Thoracic aorta (tissue), 2 donors: Measurements from ENCODE around the gene ZNF648. TPM values are rescaled to one million over a fixed set of nuclear protein-coding genes. Genes with fewer than 3 reads are reported as not detected.
A peak's percentile ranks its signal among the peaks of the same experiment; 100 is the strongest.

Experiments
- ATAC-seq: fragments of 150-250 bp; one replicate; pipeline ENCODE4 v1.8.0; 2017; ENCODE audit warnings: low read depth; ENCODE audit not compliant: insufficient number of reproducible peaks, low FRiP score
- DNase-seq: peaks from one replicate; pipeline ENCODE4 v3.0.0-alpha.2; 2020; ENCODE audit warnings: low spot score
- H3K27ac ChIP-seq, 2 donors: fragments of 200-600 bp; sonication (generic); 1 replicate in 1 of 2; 2 replicates in 1 of 2; pipeline ENCODE4 v1.5.1; 2016; ENCODE audit warnings: mild to moderate bottlenecking in 2 of 2, moderate library complexity in 2 of 2
- H3K27me3 ChIP-seq: fragments of 200-600 bp; sonication (generic); replicated peaks from 2 replicates; pipeline ENCODE4 v1.6.0; 2016; ENCODE audit warnings: mild to moderate bottlenecking; ENCODE audit not compliant: insufficient read depth
- H3K36me3 ChIP-seq: fragments of 200-600 bp; sonication (generic); one replicate; pipeline ENCODE4 v1.5.1; 2016
- H3K4me1 ChIP-seq, 2 donors: fragments of 200-600 bp; sonication (generic); 1 replicate in 1 of 2; 2 replicates in 1 of 2; pipeline versions ENCODE4 v1.5.1 to v1.6.0; 2016; ENCODE audit warnings: low read depth in 2 of 2, mild to moderate bottlenecking in 1 of 2; ENCODE audit not compliant: control insufficient read depth in 1 of 2
- H3K4me3 ChIP-seq: fragments of 200-600 bp; sonication (generic); 2 replicates; pipeline ENCODE4 v1.5.1; 2016; ENCODE audit warnings: mild to moderate bottlenecking
- H3K9me3 ChIP-seq: fragments of 200-600 bp; sonication (generic); 2 replicates; pipeline ENCODE4 v1.5.1; 2016
- total RNA-seq, 2 donors: library from RNA; depleted of rRNA; stranded (reverse); fragments of >200 nt; gene quantifications; one replicate each; pipeline versions ENCODE4 v1.1.0 to v1.2.3, GENCODE V29; 2016
- TF ChIP-seq, protein P1 (sequence below): fragments of 200-600 bp; sonication (generic); IDR thresholded peaks from one replicate; pipeline ENCODE4 v1.5.1; 2019; ENCODE audit warnings: antibody characterized with exemption

The ZNF648 gene
- total RNA-seq, 2 donors from 2014 or later = not detected

DNA sequence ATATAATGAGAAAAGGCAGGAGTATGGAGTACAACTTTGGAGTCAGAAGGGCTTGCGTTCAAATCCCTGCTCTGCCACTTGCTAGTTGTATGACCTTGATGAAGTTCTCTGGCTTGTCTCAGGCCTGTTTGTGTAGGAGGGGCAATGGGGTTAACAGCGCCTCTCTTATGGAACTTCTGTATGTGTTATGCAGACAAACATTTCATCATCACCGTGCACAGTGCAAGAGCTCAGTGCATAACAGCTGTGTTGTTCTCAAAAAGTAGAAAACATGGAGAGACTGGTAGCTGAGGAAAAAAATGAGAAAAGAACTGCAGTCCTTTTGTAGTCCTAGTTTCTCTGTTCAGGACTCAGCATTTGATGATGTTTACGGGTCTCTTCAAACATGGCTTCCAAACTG is 10.4 kb upstream of the ZNF648 start:
- Histone ChIP-seq H3K27me3 (no peaks in the 10 kb centered on the region), H3K9me3 (no peaks in the 10 kb centered on the region), H3K4me1 (peaks cover 0 to 3% of the 10 kb centered on the region in 2 donors), H3K27ac (no peak overlapping the region), H3K36me3 (no peaks in the 10 kb centered on the region), H3K4me3 (no peak overlapping the region)
- ATAC-seq (no peak), DNase-seq (no peak)
- TF ChIP-seq, protein P1, sequence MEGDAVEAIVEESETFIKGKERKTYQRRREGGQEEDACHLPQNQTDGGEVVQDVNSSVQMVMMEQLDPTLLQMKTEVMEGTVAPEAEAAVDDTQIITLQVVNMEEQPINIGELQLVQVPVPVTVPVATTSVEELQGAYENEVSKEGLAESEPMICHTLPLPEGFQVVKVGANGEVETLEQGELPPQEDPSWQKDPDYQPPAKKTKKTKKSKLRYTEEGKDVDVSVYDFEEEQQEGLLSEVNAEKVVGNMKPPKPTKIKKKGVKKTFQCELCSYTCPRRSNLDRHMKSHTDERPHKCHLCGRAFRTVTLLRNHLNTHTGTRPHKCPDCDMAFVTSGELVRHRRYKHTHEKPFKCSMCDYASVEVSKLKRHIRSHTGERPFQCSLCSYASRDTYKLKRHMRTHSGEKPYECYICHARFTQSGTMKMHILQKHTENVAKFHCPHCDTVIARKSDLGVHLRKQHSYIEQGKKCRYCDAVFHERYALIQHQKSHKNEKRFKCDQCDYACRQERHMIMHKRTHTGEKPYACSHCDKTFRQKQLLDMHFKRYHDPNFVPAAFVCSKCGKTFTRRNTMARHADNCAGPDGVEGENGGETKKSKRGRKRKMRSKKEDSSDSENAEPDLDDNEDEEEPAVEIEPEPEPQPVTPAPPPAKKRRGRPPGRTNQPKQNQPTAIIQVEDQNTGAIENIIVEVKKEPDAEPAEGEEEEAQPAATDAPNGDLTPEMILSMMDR = no peak

DNA sequence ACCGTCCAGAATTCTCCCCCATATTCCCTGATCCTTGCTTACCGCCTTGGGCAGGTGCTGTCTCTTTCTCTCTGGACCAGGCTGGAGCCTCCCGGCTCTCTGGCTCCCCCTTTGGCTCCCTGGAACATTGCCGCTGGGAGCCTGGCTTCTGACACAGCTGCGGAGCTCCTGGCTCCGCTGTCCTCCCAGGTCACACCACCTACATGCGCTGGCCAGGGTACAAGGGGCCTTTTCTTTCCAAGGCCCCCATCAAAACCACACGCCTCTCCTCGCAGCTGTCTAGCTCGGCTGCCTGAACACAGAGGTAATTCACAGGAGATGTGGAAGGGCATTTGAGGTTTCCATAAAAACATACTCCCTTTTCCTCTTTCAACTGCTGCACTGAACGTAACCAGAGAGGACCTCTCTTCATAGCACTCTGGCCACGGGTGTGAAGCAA is 7.5 kb upstream of the ZNF648 start:
- no peaks in the 10 kb centered on the region for H3K27me3 ChIP-seq
- no peak overlapping the region for H3K27ac ChIP-seq
- peaks cover 0 to 3% of the 10 kb centered on the region in 2 donors for H3K4me1 ChIP-seq
- H3K9me3 ChIP-seq = no peaks in the 10 kb centered on the region
- no peaks in the 10 kb centered on the region for H3K36me3 ChIP-seq
- DNase-seq = no peak
- no peak overlapping the region for H3K4me3 ChIP-seq
- ATAC-seq = no peak
- TF ChIP-seq, protein P1 = peak; percentile 63

DNA sequence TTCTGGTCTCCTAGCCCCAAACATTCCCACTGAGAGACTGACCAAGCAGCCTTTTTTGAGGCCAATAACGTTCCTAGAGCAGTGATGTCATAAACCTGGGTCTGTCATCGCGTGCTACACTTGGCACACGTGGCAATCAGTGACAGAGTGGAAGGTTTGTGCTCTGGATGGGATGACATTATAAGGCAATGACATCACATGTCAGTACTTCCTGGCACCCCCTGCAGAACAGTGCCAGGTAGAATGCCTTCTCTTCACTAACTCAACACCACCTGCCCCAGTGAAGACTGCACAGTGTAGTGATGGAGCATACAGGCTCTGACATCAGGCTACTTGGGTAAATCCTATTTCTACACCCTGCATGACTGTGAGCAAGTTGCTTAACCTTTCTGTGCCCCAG is 5.4 kb upstream of the ZNF648 start:
- no peaks in the 10 kb centered on the region for H3K27me3 ChIP-seq
- H3K27ac ChIP-seq = no peak overlapping the region
- TF ChIP-seq, protein P1 = no peak
- H3K36me3 ChIP-seq = no peaks in the 10 kb centered on the region
- H3K4me1 ChIP-seq = peaks cover 0 to 3% of the 10 kb centered on the region in 2 donors
- no peak for DNase-seq
- no peak for ATAC-seq
- no peak overlapping the region for H3K4me3 ChIP-seq
- no peaks in the 10 kb centered on the region for H3K9me3 ChIP-seq

DNA sequence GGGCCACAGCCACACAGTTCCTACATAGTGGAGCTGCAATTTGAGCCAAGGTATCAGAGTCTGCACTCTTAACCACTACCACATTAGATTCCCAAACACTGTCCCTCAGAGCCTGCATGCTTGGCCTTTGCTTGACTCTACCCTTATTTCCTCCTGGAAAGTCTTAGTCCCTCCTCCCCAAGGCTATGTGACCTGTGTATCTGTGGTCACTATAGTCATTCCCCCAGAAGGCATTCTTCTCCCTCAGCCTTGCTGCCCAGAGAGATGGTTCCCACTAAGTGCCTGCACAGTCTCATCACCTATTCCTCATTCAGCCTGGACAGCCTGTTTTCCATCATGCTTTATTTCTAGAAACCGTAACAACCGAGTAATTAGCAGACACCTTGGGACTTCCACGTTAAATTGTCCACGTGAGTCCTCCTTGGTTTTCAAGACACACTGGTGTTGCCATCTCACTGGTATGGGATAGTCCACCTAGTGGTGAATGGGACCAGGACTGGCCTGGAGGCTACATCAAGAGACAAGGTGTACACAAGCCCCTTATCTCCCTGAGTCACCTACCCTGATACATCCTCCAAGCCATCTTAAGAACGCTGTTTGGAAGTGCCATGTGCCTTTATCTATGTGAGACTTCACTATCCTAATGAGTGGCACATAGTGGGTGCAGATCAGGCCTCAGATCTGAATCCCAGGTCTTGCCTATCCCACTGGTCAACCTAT is 3.8 kb upstream of the ZNF648 start:
- no peaks in the 10 kb centered on the region for H3K36me3 ChIP-seq
- no peaks in the 10 kb centered on the region for H3K27me3 ChIP-seq
- H3K4me3 ChIP-seq = no peak overlapping the region
- TF ChIP-seq, protein P1 = no peak
- H3K9me3 ChIP-seq = no peaks in the 10 kb centered on the region
- no peak overlapping the region for H3K27ac ChIP-seq
- ATAC-seq = no peak
- H3K4me1 ChIP-seq = peaks cover 0 to 3% of the 10 kb centered on the region in 2 donors
- DNase-seq = no peak

DNA sequence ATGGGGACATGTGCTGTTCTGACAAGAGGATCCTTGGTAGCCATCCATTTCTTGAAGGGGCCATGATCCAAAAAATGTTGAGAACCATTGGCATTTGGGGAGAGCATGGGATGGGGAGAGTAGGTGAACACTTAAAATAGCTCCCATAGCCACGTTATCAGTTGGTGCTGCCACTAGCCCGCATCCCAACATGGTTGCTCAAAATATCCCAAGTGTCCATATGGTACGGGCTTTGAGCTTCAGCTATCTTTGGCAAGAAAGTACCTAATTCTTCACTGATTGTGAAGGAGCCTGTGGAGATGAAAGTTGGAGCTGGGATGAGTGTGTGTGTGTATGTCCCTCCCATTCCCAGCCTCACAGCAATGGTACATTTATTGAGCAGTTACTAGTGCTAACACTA is 3.1 kb upstream of the ZNF648 start:
- no peak overlapping the region for H3K27ac ChIP-seq
- no peaks in the 10 kb centered on the region for H3K27me3 ChIP-seq
- DNase-seq = no peak
- no peak for ATAC-seq
- H3K4me1 ChIP-seq = peaks cover 0 to 3% of the 10 kb centered on the region in 2 donors
- no peaks in the 10 kb centered on the region for H3K9me3 ChIP-seq
- no peak overlapping the region for H3K4me3 ChIP-seq
- no peaks in the 10 kb centered on the region for H3K36me3 ChIP-seq
- TF ChIP-seq, protein P1 = no peak
